Prostate gland (tissue), 2 donors: ENCODE measurements around the gene RAB11B. TPM values are rescaled to one million over a fixed set of nuclear protein-coding genes. Genes with fewer than 3 reads are reported as not detected.

Experiments used
- DNase-seq: peaks from one replicate; pipeline ENCODE4 v3.0.0-alpha.2; 2019; ENCODE audit warnings: low spot score
- H3K27ac ChIP-seq, 2 donors: fragments of 200-600 bp; sonication (generic); 2 replicates each; pipeline ENCODE4 v1.5.1; 2017 to 2019
- H3K27me3 ChIP-seq: fragments of 200-600 bp; sonication (generic); replicated peaks from 2 replicates; pipeline ENCODE4 v1.5.1; 2019; ENCODE audit not compliant: insufficient read depth
- H3K36me3 ChIP-seq, 2 donors: fragments of 200-600 bp; sonication (generic); 1 replicate in 1 of 2; 2 replicates in 1 of 2; pipeline versions ENCODE4 v1.5.1 to v1.8.1; 2017 to 2019
- H3K4me1 ChIP-seq: fragments of 200-600 bp; sonication (generic); replicated peaks from 2 replicates; pipeline ENCODE4 v1.5.1; 2019
- H3K4me3 ChIP-seq, 2 donors: fragments of 200-600 bp; sonication (generic); 2 replicates each; pipeline ENCODE4 v1.5.1; 2017 to 2019
- H3K9me3 ChIP-seq: fragments of 200-600 bp; sonication (generic); 2 replicates; pipeline ENCODE4 v1.5.1; 2017
- POLR2A ChIP-seq: fragments of 450-650 bp; IDR thresholded peaks from one replicate; pipeline ENCODE4 v1.6.1; 2016; ENCODE audit warnings: antibody characterized with exemption, mild to moderate bottlenecking
- POLR2AphosphoS5 ChIP-seq: sonication (generic); formaldehyde crosslinking; IDR thresholded peaks from one replicate; pipeline ENCODE4 v1.6.1; 2017; ENCODE audit warnings: antibody characterized with exemption
- WGBS: methylation state at CpG from one replicate; pipeline ENCODE4 v1.1.5; 2018; 5-methylcytosine and 5-hydroxymethylcytosine counted together
- intact Hi-C: fragments of 100-400 bp; cut with DNase I; formaldehyde crosslinking; loops from one replicate; pipeline ENCODE4 v1.14.2; 2022
- total RNA-seq, 2 donors: library from RNA; depleted of rRNA; stranded (reverse); fragments of >200 nt; gene quantifications; one replicate each; pipeline ENCODE4 v1.1.0, GENCODE V29; 2016
- TF ChIP-seq, protein P1 (sequence below), 4 experiments: fragments of 200-600 bp in 2 of 4; fragments of 450-650 bp in 2 of 4; sonication (generic) in 2 of 4; IDR thresholded peaks; 1 replicate in 3 of 4; 2 replicates in 1 of 4; pipeline ENCODE4 v1.5.1; 2016 to 2019; ENCODE audit warnings: antibody characterized with exemption in 4 of 4, mild to moderate bottlenecking in 2 of 4, moderate library complexity in 2 of 4

RAB11B gene
- total RNA-seq, 2 donors from 2014 or later: 60.7 to 103 TPM

DNA sequence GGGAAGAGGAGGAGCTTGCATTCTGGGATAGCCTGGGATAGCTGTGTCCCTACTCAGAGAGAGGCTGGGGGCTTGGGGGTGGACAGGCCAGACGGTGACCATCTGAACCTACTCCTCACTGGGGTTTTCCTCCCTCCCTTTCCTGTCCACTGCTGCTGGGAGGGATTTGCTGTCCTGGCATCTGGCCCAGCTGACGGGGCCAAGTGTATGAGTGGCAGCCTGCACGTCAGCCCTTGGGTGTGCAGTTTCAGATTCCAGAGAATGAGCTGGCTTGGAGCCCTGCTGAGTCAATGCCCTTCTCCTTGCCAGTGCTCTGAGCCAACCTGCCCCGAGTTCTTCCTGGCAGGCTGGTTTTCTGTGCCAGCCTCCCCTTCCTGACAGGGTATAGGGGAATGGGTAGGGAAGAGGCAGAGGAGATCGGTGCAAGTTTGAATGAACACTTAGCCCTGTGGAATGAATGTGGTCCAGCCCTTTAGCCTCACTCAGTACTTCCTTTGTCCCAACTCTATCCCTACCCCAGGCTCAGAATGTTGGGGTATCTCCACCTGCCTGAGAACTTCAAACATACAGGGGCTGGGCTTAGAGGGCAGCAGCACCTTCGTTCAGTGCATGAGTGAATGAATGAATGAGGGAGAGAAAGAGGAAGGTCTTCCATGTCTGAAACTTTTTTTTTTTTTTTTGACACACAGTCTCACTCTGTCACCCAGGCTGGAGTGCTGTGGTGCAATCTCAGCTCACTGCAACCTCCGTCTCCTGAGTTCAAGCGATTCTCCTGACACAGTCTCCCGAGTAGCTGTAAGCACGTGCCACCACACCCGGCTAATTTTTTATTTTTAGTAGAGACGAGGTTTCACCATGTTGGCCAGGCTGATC lies 28.0 kb upstream of the RAB11B start:
- H3K4me1 ChIP-seq: peaks cover 4% of the 10 kb centered on the region
- no peak overlapping the region for H3K4me3 ChIP-seq
- H3K9me3 ChIP-seq: no peaks in the 10 kb centered on the region
- peak; percentile 98 for DNase-seq
- H3K27ac ChIP-seq: peak overlapping the region; percentile 73 to 80
- intact Hi-C loops: loop anchor here (2.0 kb wide), 1 partner anchor 27 kb away; no protein-coding TSS in a partner anchor
- H3K27me3 ChIP-seq: no peaks in the 10 kb centered on the region
- TF ChIP-seq POLR2A (peak; percentile 46), POLR2AphosphoS5 (peak; percentile 99)
- TF ChIP-seq, protein P1, sequence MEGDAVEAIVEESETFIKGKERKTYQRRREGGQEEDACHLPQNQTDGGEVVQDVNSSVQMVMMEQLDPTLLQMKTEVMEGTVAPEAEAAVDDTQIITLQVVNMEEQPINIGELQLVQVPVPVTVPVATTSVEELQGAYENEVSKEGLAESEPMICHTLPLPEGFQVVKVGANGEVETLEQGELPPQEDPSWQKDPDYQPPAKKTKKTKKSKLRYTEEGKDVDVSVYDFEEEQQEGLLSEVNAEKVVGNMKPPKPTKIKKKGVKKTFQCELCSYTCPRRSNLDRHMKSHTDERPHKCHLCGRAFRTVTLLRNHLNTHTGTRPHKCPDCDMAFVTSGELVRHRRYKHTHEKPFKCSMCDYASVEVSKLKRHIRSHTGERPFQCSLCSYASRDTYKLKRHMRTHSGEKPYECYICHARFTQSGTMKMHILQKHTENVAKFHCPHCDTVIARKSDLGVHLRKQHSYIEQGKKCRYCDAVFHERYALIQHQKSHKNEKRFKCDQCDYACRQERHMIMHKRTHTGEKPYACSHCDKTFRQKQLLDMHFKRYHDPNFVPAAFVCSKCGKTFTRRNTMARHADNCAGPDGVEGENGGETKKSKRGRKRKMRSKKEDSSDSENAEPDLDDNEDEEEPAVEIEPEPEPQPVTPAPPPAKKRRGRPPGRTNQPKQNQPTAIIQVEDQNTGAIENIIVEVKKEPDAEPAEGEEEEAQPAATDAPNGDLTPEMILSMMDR (IDR thresholded peaks at IDR 0.05): no peak
- 47% methylated on average over 11 of the region's 12 CpGs for WGBS
- no peaks in the 10 kb centered on the region for H3K36me3 ChIP-seq

- Histone ChIP-seq H3K4me1 (peaks cover 10% of the 10 kb centered on the region), H3K27ac (peak within 1 kb of the TSS; percentile 69 to 80), H3K27me3 (no peaks in the 10 kb centered on the region), H3K9me3 (no peaks in the 10 kb centered on the region), H3K36me3 (no peaks in the 10 kb centered on the region), H3K4me3 (peak within 1 kb of the TSS; percentile 36 to 60)
- intact Hi-C loops: loop anchor here (2.0 kb wide), 1 partner anchor 25 kb away; no protein-coding TSS in a partner anchor
- whole genome bisulfite sequencing: 2% methylated on average over 54 of the region's 81 CpGs
- TF ChIP-seq POLR2A: peak; percentile 86
- TF ChIP-seq POLR2AphosphoS5: peak; percentile 55
- TF ChIP-seq, protein P1 (IDR thresholded peaks at IDR 0.05): peak in 2 of 4 experiments; percentile 12 to 46
- DNase-seq: peak; percentile 75
These were observed 26.1 kb upstream of the RAB11B start, which contains the start of gene ANGPTL4 for GRCh38 chr19:8363803-8364771. ANGPTL4 (plus strand) TSS chr19:8364155; CDS start chr19:8364322, 167 bp downstream.

GRCh38 chr19:8366121-8366581 lies 24.0 kb upstream of the RAB11B start:
- TF ChIP-seq POLR2A: no peak
- TF ChIP-seq, protein P1 (IDR thresholded peaks at IDR 0.05): no peak
- TF ChIP-seq POLR2AphosphoS5: no peak
- H3K4me1 ChIP-seq: peaks cover 10% of the 10 kb centered on the region
- no peak for DNase-seq
- H3K9me3 ChIP-seq: no peaks in the 10 kb centered on the region
- no peaks in the 10 kb centered on the region for H3K36me3 ChIP-seq
- intact Hi-C loops: no loop called here
- WGBS: 91% methylated on average over 8 of the region's 11 CpGs
- H3K4me3 ChIP-seq: no peak overlapping the region
- H3K27me3 ChIP-seq: no peaks in the 10 kb centered on the region
- no peak overlapping the region for H3K27ac ChIP-seq

DNA sequence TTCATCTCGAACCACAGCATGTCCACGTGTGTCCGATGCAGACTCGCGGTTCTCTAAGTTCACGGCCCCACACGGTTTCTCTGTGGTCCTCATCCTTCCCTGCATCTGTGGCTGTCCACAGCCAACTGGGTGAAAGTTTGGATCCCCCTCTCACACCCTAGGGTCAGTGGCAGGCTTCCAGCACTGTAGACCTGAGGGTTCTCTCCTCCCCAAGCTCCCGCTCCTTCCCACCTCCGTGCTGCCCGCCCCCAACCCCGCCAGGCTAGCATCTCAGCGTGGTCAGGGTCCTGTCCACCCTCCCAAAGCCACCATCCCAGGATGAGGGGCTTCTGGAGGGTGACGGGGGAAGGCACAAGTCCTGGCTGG lies 23.2 kb upstream of the RAB11B start:
- H3K4me1 ChIP-seq: peaks cover 10% of the 10 kb centered on the region
- no peaks in the 10 kb centered on the region for H3K27me3 ChIP-seq
- intact Hi-C loops: no loop called here
- DNase-seq: no peak
- 55% methylated on average over 13 of the region's 13 CpGs for WGBS
- TF ChIP-seq POLR2A (no peak), POLR2AphosphoS5 (no peak)
- TF ChIP-seq, protein P1 (IDR thresholded peaks at IDR 0.05): no peak
- H3K27ac ChIP-seq: peak overlapping the region in 1 of 2 donors; percentile 37
- no peaks in the 10 kb centered on the region for H3K36me3 ChIP-seq
- H3K9me3 ChIP-seq: no peaks in the 10 kb centered on the region
- no peak overlapping the region for H3K4me3 ChIP-seq
